Measurements from ENCODE around the gene KRTAP10-7. TPM values are rescaled to one million over a fixed set of nuclear protein-coding genes. Genes with fewer than 3 reads are reported as not detected.
A peak's percentile ranks its signal among the peaks of the same experiment; 100 is the strongest.

KRTAP10-7 gene
- total and polyA plus RNA-seq, 2 experiments from 2014 or later, result not detected

- no peaks in the 10 kb centered on the region for H3K4me1 ChIP-seq (ENCODE audit: insufficient read depth)
- no peaks in the 10 kb centered on the region for H3K9me2 ChIP-seq (ENCODE audit: insufficient read depth)
- peak overlapping the region; percentile 56; the same call in 1 of the 2 replicates for H2AFZ ChIP-seq
- Mint-ChIP-seq H3K27me3 (ENCODE audit: insufficient read depth, low read depth, poor library complexity) (peaks cover 10% of the 10 kb centered on the region), H3K27ac (no peak overlapping the region), H3K9me3 (peaks cover 25% of the 10 kb centered on the region), H3K4me3 (no peak overlapping the region), H3K36me3 (ENCODE audit: low read depth) (peaks cover 4% of the 10 kb centered on the region; the same call in 2 of the 3 replicates), H3K4me1 (no peaks in the 10 kb centered on the region)
- H3K36me3 ChIP-seq (ENCODE audit: insufficient read depth), result no peaks in the 10 kb centered on the region
- no peaks in the 10 kb centered on the region for H3K79me2 ChIP-seq (replicated peaks; ENCODE audit: insufficient read depth)
- no peaks in the 10 kb centered on the region for H4K20me1 ChIP-seq (replicated peaks; ENCODE audit: insufficient read depth)
- no peak for ATAC-seq
- DNase-seq (ENCODE audit: low spot score), result no peak
- H3F3A ChIP-seq (replicated peaks; ENCODE audit: low read depth), result no peaks in the 10 kb centered on the region
- no peak overlapping the region for H3K4me2 ChIP-seq
- H3K27ac ChIP-seq (ENCODE audit: low read depth), result no peak overlapping the region
- TF ChIP-seq EZH2 (IDR thresholded peaks at IDR 0.05; ENCODE audit: low read depth, unreplicated experiment), result no peak
- no peak for TF ChIP-seq ZNF114 (CRISPR knock-in tag; IDR thresholded peaks at IDR 0.05)
- no peak for TF ChIP-seq STAT1 (IDR thresholded peaks at IDR 0.05; ENCODE audit: unreplicated experiment)
- no peak for TF ChIP-seq CREB1 (CRISPR knock-in tag; IDR thresholded peaks at IDR 0.05; ENCODE audit: low read depth)
- TF ChIP-seq, protein P1, sequence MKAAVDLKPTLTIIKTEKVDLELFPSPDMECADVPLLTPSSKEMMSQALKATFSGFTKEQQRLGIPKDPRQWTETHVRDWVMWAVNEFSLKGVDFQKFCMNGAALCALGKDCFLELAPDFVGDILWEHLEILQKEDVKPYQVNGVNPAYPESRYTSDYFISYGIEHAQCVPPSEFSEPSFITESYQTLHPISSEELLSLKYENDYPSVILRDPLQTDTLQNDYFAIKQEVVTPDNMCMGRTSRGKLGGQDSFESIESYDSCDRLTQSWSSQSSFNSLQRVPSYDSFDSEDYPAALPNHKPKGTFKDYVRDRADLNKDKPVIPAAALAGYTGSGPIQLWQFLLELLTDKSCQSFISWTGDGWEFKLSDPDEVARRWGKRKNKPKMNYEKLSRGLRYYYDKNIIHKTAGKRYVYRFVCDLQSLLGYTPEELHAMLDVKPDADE (IDR thresholded peaks at IDR 0.05), result no peak
- TF ChIP-seq REST (IDR thresholded peaks at IDR 0.05; ENCODE audit: unreplicated experiment), result no peak
- TF ChIP-seq JUNB (IDR thresholded peaks at IDR 0.05; ENCODE audit: unreplicated experiment), result no peak
- no peak for TF ChIP-seq EZH2phosphoT487 (IDR thresholded peaks at IDR 0.05; ENCODE audit: unreplicated experiment)
- TF ChIP-seq, protein P2, sequence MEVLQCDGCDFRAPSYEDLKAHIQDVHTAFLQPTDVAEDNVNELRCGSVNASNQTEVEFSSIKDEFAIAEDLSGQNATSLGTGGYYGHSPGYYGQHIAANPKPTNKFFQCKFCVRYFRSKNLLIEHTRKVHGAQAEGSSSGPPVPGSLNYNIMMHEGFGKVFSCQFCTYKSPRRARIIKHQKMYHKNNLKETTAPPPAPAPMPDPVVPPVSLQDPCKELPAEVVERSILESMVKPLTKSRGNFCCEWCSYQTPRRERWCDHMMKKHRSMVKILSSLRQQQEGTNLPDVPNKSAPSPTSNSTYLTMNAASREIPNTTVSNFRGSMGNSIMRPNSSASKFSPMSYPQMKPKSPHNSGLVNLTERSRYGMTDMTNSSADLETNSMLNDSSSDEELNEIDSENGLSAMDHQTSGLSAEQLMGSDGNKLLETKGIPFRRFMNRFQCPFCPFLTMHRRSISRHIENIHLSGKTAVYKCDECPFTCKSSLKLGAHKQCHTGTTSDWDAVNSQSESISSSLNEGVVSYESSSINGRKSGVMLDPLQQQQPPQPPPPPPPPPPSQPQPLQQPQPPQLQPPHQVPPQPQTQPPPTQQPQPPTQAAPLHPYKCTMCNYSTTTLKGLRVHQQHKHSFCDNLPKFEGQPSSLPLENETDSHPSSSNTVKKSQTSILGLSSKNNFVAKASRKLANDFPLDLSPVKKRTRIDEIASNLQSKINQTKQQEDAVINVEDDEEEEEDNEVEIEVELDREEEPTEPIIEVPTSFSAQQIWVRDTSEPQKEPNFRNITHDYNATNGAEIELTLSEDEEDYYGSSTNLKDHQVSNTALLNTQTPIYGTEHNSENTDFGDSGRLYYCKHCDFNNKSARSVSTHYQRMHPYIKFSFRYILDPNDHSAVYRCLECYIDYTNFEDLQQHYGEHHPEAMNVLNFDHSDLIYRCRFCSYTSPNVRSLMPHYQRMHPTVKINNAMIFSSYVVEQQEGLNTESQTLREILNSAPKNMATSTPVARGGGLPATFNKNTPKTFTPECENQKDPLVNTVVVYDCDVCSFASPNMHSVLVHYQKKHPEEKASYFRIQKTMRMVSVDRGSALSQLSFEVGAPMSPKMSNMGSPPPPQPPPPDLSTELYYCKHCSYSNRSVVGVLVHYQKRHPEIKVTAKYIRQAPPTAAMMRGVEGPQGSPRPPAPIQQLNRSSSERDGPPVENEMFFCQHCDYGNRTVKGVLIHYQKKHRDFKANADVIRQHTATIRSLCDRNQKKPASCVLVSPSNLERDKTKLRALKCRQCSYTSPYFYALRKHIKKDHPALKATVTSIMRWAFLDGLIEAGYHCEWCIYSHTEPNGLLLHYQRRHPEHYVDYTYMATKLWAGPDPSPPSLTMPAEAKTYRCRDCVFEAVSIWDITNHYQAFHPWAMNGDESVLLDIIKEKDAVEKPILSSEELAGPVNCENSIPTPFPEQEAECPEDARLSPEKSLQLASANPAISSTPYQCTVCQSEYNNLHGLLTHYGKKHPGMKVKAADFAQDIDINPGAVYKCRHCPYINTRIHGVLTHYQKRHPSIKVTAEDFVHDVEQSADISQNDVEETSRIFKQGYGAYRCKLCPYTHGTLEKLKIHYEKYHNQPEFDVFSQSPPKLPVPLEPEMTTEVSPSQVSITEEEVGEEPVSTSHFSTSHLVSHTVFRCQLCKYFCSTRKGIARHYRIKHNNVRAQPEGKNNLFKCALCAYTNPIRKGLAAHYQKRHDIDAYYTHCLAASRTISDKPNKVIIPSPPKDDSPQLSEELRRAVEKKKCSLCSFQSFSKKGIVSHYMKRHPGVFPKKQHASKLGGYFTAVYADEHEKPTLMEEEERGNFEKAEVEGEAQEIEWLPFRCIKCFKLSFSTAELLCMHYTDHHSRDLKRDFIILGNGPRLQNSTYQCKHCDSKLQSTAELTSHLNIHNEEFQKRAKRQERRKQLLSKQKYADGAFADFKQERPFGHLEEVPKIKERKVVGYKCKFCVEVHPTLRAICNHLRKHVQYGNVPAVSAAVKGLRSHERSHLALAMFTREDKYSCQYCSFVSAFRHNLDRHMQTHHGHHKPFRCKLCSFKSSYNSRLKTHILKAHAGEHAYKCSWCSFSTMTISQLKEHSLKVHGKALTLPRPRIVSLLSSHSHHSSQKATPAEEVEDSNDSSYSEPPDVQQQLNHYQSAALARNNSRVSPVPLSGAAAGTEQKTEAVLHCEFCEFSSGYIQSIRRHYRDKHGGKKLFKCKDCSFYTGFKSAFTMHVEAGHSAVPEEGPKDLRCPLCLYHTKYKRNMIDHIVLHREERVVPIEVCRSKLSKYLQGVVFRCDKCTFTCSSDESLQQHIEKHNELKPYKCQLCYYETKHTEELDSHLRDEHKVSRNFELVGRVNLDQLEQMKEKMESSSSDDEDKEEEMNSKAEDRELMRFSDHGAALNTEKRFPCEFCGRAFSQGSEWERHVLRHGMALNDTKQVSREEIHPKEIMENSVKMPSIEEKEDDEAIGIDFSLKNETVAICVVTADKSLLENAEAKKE (CRISPR knock-in tag; IDR thresholded peaks at IDR 0.05), result no peak
- TF ChIP-seq, protein P3, sequence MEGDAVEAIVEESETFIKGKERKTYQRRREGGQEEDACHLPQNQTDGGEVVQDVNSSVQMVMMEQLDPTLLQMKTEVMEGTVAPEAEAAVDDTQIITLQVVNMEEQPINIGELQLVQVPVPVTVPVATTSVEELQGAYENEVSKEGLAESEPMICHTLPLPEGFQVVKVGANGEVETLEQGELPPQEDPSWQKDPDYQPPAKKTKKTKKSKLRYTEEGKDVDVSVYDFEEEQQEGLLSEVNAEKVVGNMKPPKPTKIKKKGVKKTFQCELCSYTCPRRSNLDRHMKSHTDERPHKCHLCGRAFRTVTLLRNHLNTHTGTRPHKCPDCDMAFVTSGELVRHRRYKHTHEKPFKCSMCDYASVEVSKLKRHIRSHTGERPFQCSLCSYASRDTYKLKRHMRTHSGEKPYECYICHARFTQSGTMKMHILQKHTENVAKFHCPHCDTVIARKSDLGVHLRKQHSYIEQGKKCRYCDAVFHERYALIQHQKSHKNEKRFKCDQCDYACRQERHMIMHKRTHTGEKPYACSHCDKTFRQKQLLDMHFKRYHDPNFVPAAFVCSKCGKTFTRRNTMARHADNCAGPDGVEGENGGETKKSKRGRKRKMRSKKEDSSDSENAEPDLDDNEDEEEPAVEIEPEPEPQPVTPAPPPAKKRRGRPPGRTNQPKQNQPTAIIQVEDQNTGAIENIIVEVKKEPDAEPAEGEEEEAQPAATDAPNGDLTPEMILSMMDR (conservative IDR thresholded peaks at IDR 0.05; ENCODE audit: low read depth in 2 of 2), result no peak
- no peak for TF ChIP-seq ZNF331 (CRISPR knock-in tag; IDR thresholded peaks at IDR 0.05; ENCODE audit: low read depth)
- no peak for TF ChIP-seq NANOG (IDR thresholded peaks at IDR 0.05; ENCODE audit: borderline replicate concordance)
- TF ChIP-seq POLR2AphosphoS5 (IDR thresholded peaks at IDR 0.05; ENCODE audit: low read depth), result no peak
- H3K4me3 ChIP-seq, result no peak overlapping the region
- no peaks in the 10 kb centered on the region for H3K27me3 ChIP-seq (ENCODE audit: insufficient read depth)
Observed at GRCh38 chr21:44567481-44568171, 32.8 kb upstream of the KRTAP10-7 start.
